GF-D8 (cell line): Measurements from ENCODE around the gene GPR158.

Source experiments
- DNase-seq: peaks from one replicate; lab custom pipeline; 2025; lab: John Stamatoyannopoulos, UW

Gene GPR158

DNA sequence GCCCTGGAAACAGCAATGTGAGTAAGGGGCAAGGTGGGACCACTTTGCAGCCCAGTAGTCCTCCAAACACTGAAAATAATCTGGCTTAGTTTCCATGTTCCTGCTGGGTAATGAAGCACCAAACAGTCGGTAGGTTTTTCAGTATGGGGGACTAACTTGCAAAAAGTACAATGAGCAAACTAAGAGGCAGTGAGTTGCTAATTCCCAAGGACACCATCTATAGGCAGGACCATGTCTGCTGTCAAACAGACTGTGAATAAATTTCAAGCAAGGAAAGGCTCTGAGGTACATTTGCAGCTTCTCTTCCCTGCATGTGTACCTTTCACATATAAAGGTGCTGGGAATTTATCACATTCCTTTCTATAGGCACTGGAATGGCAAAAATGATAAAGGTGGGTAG, 327.7 kb downstream of the GPR158 start:
- DNase-seq, result no peak

GRCh38 chr10:25504306-25504705, 329.5 kb downstream of the GPR158 start:
- DNase-seq, result no peak

DNA sequence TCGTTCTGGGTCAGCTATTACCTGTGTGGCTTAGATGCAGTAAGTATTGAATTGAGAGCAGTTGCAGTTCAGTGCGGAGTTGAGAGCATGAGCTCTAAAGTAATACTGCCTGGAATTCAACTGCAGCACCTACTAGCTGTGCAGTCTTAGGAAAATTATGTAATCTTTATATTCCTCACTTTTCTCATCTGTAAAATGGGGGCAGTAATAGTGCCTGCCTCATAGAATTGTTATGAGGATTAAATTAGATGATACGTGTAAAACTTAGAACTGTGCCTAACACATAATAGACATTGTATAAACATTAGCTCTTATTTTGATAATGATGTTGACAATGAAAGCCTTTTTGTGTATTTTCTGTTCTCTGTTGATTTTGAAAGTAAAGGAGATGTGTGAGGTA, 330.0 kb downstream of the GPR158 start:
- DNase-seq, result no peak

DNA sequence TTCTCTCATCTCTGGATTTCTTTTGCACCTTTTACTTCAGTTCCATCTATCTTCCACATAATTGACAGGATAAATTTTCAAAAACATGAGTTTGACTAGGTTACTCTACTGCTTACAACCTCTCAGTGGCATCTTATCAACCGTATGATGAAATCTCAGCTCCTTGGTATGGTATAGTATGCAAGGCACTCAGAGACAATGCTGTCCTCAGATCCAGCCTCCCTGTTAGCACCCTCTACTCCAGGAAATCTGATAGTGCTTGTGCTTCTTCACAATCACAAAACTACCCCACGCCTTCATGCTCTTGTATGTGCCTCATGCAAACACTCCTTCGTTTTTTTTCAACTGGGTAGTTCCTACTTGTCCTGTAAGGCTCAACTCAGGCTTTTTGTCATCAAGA, 330.7 kb downstream of the GPR158 start:
- DNase-seq, result no peak

- no peak for DNase-seq
Measured at GRCh38 chr10:25506821-25507335, 332.1 kb downstream of the GPR158 start.

DNA sequence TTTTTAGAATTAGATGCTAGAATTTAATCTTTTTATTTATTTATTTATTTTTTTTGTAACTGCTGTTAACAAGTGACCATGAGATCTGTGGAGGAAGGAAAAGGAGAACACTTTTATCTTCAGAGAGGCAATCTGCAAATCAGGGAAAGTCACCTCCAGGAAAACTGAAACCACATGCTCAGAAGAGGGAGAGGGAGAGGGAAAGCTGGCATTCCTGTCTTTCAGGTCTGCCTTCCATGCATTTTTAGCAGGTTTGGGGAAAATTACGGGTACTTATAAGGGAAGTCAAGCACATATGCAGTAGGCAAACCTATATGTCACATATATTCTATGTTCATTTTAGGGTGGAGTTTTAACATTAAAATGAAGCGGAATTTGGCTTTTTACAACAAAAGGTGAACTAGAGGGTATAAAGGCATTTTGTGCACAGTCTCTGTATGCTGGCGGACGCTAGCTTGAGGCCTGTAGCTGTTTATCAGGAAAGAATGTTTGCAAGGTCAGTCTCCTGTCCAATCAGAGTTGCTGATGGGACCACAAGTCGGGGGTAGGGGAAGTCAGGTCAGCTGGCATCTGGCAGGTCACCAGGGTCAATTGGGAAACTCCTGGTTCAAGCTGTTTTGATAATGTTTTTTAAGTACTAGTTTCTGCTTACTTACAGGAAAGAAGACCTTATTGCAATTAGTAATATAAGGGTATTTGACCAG, 333.5 kb downstream of the GPR158 start:
- no peak for DNase-seq

GRCh38 chr10:25509151-25509550, 334.4 kb downstream of the GPR158 start:
- no peak for DNase-seq

DNA sequence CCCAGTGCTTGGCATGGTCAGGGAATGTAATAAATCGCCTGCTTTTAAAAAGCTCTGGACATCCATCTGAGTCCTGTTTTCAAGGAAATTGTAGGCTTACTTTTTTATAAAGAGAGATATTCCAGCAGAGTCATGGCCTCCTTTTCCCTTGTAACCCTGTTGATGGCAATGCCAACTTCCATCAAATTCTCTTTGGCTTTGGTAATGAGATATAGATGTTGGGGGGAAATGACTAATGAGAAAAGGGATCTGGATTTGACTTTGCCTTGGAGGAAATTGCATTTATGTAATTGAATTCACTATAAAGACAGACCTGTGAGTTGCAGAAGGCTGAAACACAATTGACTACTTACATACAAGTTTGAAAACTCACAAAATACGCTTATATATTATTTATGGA, 347.5 kb downstream of the GPR158 start:
- DNase-seq, result no peak

- no peak for DNase-seq
Measured at GRCh38 chr10:25522946-25523608, 348.3 kb downstream of the GPR158 start.

- no peak for DNase-seq
Measured at GRCh38 chr10:25530306-25530705, 355.5 kb downstream of the GPR158 start.

DNA sequence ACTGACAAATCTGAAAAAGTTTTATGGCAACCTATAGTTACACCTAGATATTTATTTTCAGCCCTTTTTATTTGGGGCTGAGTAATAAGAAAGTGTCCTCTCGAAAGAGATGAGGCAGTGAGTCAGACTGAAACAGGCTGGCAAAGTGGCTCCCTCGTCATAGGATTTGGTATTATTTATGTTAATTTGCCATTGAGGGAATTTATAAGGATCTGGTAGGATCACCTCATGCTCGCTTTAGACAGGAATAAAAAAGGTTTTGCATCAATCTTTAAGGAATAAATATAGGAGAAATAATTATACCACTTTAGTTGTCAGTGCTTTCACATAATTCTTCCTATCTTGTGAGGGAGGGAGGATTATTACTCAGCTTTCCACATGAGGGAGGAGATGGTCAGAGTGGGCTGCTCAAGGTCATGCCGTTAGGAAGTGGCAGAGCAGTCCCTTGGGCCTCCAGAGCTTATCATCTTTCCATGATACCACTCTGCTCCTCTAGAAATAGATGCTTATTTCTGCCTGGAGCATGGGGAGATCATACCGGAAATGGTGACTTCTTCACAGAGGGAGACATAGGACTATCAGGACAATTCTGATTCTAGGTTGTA, 356.8 kb downstream of the GPR158 start:
- no peak for DNase-seq

GRCh38 chr10:25532213-25532612, 357.4 kb downstream of the GPR158 start:
- no peak for DNase-seq

GRCh38 chr10:25536027-25536426, 361.2 kb downstream of the GPR158 start:
- no peak for DNase-seq

- DNase-seq, result no peak
Measured at GRCh38 chr10:25547382-25547781, 372.6 kb downstream of the GPR158 start.

- DNase-seq, result no peak
Measured at GRCh38 chr10:25552283-25552919, 377.6 kb downstream of the GPR158 start.

- DNase-seq, result no peak
Measured at GRCh38 chr10:25555865-25556264, 381.1 kb downstream of the GPR158 start.

DNA sequence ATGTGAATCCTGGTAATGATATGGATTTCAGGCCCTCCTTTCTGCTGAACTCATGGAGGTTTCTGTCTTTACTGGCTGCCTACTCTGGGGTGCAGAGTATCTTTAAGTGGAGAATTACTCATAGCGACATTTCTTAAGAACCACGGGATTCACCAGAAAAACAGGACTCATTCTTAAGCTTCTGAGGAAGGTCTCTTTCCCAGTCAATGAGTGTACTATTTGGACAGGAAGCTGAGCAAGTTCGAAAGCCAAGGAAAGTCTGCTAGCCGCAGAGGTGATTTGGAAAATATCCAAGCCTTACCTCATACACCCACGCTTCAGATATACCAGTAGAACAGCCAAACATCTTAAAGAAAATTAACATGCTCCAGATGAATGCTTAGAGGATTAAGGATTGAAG, 381.7 kb downstream of the GPR158 start:
- DNase-seq, result no peak

- DNase-seq, result no peak
Measured at GRCh38 chr10:25557136-25557535, 382.3 kb downstream of the GPR158 start.

GRCh38 chr10:25561758-25562157, 387.0 kb downstream of the GPR158 start:
- no peak for DNase-seq

GRCh38 chr10:25562547-25562946, 387.7 kb downstream of the GPR158 start:
- no peak for DNase-seq

GRCh38 chr10:25564351-25564750, 389.6 kb downstream of the GPR158 start:
- no peak for DNase-seq

GRCh38 chr10:25565570-25565969, 390.8 kb downstream of the GPR158 start:
- DNase-seq, result no peak

DNA sequence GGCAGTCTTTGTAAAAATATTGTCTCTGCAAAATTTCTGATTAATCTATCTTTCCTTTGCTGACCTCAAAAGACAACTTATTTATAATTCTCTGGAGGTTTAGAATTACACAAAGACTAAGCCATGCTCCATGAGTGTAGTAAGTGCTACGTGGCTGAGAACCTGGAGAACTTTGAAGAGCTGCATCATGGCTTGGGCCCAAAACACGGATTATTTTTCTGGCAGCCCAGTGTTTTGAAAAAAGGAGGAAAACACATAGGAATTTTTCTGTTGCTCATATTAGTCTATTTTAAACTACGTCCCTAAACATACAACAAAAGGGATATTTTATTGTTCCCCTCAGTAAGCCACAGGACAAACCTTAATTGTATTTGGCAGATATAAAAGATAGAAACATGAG, 398.5 kb downstream of the GPR158 start:
- DNase-seq, result no peak
